Stimulated activated CD8-positive, alpha-beta memory T cell treated with anti-CD3 and anti-CD28 coated beads, Interleukin-4, amount 100 ng/mL, for 48 hours (primary cell): ENCODE results near the gene ZBED4.

Experiments used
- DNase-seq: peaks from one replicate; pipeline ENCODE4 v3.0.0-alpha.2; 2020

ZBED4 gene

GRCh38 chr22:49926916-49927315 lies 73.3 kb downstream of the ZBED4 start:
- DNase-seq: no peak

DNA sequence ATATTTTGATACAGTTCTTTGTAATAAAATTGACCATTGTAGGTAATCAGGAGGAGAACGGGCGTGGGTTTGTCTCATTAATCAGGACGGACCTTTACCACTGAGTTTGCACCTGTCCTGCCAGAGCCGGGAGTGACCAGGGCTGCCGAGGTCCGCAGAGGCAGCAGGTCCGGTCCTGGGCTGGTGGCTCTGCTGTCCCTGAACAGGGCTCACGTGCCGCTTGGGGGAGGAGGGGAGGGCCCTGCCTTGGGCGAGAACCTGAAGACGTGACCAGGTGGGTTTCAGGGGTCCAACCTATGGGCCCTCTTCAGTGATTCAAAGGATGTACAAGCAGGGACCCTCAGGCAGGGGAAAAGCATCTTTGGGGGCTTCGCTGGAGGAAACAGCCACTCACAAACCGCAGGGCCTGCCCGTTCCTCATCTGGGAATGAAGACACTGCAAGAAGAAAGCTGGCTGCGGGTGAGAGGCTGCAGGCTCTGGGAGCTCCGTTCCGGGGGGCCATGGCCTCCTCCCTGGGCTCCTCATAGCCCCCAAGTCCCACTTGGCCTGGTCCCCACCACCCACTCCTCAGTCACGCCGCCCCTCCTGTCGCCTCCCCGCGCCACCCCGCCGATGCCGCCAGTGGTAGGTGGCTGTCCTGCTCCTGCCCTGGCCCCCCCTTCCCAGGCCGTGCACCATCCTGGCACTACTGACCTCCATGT lies 74.0 kb downstream of the ZBED4 start:
- DNase-seq: no peak

GRCh38 chr22:49928185-49928495 lies 74.5 kb downstream of the ZBED4 start:
- no peak for DNase-seq

- no peak for DNase-seq
These were observed 75.0 kb downstream of the ZBED4 start for GRCh38 chr22:49928555-49929210.

GRCh38 chr22:49929211-49929979 lies 75.8 kb downstream of the ZBED4 start:
- DNase-seq: peak; percentile 88

- DNase-seq: no peak
These were observed 76.4 kb downstream of the ZBED4 start for GRCh38 chr22:49929994-49930575.

GRCh38 chr22:49930596-49931412 lies 77.2 kb downstream of the ZBED4 start:
- DNase-seq: peak; percentile 66

GRCh38 chr22:49933236-49934159 lies 79.9 kb downstream of the ZBED4 start:
- no peak for DNase-seq

GRCh38 chr22:49934160-49934890 lies 80.7 kb downstream of the ZBED4 start:
- peak; percentile 55 for DNase-seq

DNA sequence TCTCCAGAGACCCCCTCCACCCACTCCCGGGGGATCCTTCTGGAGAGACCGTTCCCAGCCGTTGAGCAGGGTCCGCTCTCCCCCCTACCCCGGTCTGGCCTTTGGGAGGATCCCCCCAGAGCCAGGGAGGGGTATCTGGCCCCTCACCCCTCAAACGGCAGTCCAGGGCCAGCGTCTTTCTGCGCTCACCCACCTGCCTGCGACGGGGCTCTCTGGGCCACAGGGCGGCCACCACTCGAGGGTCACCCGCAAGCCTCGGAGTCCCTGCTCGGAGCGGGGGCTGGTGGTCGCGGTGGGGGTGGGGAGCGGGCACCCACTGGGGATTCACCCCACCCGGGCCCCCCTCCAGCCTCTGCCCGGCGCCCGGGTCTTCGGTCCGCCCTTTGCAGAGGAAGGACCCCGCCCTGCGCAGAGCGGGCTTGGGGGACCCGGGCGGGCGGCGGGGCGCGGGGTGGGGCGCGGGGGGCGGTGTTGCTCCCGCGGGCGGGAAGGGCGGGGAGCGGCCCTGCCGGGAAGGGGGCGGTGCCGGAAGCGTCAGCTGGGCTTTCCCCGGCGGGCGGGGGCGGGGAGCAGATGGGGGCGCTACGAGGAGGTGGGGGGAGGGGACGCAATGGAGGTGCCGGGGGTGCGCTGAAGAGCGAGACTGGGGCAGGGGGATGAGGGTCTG lies 81.4 kb downstream of the ZBED4 start:
- DNase-seq: peak; percentile 95

DNA sequence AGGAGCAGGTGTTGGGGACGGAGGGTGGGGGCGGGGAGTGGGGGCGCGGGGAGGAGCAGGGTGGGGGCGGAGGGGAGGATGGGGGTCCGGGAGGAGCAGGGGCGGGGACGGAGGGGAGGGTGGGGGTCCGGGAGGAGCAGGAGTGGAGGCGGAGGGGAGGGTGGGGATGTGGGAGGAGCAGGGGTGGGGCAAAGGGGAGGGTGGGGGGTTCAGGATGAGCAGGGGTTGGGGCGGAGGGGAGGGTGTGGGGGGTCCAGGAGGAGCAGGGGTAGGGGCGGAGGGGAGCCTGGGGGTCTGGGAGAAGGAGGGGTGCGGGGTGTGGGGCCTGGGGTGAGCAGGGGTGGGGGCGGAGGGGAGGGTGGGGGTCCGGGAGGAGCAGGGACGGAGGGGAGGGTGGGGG lies 81.9 kb downstream of the ZBED4 start:
- peak; percentile 57 for DNase-seq

DNA sequence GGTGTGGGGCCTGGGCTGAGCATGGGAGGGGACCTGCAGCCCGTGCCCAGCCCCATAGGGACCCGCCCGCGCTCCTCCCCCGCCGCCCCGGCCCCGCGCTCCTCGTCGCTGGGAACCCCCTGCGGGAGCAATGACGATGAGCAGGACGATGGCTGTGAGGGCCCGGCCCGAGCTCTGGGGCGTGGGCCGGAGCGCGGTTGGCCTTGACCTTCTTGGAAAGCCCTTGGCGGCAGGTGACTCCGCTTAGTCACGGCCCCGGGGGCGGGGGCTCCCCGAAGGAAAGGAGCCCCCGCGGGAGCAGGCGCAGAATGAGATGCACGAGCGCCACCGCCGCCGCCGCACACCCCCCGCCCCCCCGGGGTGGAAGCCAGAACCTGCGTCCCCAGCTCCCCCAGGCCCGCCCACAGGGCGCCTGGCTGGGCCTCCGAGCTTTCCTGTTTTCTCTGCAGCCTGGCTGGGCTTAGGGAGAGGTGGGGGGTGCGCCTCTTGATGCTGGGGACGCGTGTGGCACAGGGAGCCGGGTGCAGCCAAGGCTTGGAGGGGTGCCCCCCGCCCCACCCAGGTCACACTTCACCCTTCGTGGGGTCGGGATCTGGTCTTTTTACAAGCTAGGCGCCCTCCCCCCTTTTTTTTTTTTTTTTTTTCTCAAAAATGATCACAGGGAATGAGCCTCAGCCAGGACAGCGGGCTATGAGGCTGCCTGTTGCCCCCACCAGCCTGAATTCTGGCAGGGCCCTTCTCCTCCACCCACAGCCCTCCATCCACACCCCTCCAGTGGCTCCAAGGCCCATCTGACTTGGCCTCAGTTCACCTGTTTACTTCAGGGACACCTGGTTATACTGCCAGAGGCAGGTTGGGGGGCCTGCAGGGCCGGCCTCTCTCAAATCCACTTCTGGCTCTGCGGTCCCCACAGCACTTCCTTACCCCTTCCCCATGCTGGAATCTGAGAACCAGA lies 82.7 kb downstream of the ZBED4 start:
- peak; percentile 98 for DNase-seq

DNA sequence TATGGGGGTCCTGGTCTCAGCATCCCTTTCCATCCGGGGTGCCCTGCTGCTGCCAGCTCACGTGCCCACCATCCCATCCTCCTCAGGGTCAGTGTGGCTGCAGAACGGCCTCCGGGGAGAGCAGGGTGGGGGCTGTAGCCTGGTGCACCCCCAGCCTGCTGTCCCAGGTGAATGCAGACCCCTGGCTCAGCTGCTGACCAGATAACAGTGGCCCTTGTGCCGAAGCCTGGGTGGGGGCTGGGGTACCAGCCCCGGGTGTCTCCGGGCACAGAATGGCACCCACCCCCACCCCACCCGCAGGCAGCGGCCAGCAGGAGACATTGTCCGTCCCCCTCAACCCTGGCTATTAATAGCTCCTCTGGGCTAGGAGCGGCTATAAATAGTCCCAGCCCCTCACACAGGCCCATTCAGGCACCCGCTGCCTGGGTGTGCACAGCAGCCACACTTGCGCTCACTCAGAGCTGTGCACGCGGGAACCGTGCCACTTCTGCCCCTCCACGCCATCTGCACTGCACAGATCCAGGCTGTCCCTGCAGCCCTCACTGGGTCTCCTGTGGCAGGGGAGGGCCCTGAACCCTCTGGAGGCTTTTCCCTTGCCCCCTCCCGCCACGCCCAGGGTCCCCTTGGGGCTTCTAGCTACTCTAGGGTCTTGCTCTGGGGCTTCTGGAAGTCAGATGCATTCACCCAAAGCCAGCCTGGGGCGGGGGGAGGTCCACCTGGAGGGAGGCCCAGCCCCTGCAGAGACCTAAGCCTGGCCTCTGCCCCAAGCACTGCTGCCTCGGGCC lies 83.5 kb downstream of the ZBED4 start:
- DNase-seq: no peak

GRCh38 chr22:49937758-49938564 lies 84.3 kb downstream of the ZBED4 start:
- no peak for DNase-seq

DNA sequence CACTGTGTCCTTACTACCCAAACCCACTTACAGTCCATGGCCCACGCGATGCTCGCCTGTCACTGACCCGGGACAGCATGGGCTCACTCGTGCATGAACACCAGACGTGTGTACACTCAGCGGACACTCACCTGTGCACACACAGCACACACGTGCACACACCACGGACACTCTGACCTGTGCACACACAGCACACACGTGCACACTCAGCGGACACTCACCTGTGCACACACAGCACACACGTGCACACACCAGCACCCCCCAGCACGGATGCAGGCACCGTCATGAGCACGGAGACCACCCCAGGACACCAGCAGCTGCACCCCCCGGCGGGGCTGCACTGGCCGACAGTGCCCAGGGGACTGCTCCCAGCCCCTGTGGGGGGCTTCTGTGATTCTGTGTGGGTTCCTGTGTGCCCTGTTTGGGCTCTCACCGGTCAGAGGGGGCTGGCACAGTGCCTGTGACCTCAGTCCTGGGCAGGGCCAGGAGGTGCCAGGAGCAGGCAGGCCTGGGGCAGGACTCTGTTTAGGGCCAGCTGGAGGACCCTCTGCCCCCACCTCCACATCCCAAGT lies 85.0 kb downstream of the ZBED4 start:
- no peak for DNase-seq
